GM13977 (cell line): ENCODE data around the gene DRD3.

Experiments used
- DNase-seq: peaks from one replicate; pipeline ENCODE4 v3.0.0; 2012; ENCODE audit warnings: low spot score
- CTCF ChIP-seq: IDR thresholded peaks from 2 replicates; pipeline ENCODE4 v1.5.1; 2012; ENCODE audit warnings: mild to moderate bottlenecking, control low read depth; ENCODE audit not compliant: insufficient read depth; ENCODE audit errors: extremely low read depth, missing control alignments
- in situ Hi-C: fragments of 300-500 bp; cut with MboI; formaldehyde crosslinking; loops from one replicate; pipeline ENCODE4 v1.12.0; 2022; ENCODE audit warnings: low sequenced_read_pairs, low pct_unique_long_range_greater_than_20kb, mixed read lengths, inconsistent platforms; ENCODE audit not compliant: unreplicated experiment

The DRD3 gene

GRCh38 chr3:114186501-114186900 lies 7.6 kb upstream of the DRD3 start:
- DNase-seq, result no peak
- no peak for TF ChIP-seq CTCF
- in situ Hi-C loops, result no loop called here

DNA sequence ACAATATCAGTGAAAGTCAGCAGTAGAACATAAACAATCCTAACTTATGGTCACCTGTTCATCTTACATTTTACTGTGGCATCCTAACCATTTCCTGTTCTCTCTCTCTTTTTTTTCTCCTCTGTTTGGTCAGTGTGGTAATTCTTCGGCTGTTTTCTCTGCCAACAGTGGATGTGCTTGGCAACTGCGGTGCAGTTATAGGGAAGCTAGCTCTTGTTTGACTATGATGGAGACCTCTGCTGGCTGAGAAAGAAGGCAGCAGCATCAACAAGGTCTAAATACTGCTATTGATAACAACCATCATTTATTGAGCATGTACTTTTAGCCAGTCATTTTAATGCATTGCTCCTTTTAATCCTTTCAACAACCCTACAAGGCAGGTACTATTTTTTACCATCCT lies 723 bp upstream of the DRD3 start:
- in situ Hi-C loops, result no loop called here

GRCh38 chr3:114176890-114177289 lies 2.0 kb downstream of the DRD3 start:
- DNase-seq, result no peak
- no peak for TF ChIP-seq CTCF
- in situ Hi-C loops, result no loop called here

More for the DNA sequence above, 723 bp upstream of the DRD3 start:
- no peak for DNase-seq
- peak; percentile 16 for TF ChIP-seq CTCF

GRCh38 chr3:114176487-114176886 lies 2.4 kb downstream of the DRD3 start:
- DNase-seq, result no peak
- in situ Hi-C loops, result no loop called here
- no peak for TF ChIP-seq CTCF

DNA sequence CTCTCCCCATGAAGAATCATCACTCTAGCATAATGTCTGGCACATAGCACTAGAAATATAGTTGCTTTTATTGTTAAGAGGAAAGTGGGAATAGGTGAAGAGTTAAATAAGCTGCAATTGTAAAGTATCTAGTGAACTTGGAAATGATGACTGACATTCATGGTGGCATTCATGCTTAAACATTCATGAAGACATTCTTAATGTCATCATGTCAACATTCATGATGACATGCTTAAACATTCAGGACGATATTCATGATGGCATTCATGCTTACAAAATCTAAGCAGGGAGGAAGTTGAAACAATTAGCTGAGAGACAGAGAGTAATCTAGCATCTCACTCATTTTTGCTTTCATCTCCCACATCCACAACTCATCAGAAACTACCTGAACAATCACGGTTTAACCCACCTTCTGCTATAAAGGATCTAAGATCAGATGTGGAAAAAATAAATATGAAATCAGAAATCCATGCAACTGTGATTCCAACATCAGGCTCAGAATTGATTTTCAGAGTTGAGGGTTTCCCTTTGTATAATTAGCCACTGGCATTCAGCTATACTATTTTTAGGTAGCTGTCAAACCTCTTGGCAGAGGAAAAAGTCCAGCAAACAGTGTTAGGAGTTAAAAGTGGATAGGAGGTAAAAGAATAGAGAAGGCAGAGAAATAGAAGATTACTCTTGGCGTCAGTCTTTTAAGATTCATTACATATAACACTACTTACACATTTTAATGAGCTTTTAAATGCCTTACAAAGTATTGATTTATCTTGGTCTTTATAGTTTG lies 3.5 kb downstream of the DRD3 start:
- in situ Hi-C loops, result no loop called here
- no peak for DNase-seq
- no peak for TF ChIP-seq CTCF

DNA sequence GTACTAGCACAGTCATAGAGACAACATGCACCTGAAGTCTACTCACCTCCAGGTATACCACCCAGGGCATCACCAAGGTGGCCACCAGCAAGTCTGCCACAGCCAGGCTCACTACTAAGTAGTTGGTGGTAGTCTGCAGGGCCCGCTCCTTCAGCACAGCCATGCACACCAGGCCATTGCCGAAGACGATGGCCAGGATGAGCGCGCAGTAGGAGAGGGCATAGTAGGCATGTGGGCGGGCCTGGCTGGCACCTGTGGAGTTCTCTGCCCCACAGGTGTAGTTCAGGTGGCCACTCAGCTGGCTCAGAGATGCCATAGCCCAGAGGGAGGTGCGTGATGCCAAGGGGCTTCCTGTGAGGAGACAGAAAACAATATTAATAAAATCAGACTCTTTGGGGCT lies 7.2 kb downstream of the DRD3 start:
- in situ Hi-C loops, result no loop called here
- no peak for TF ChIP-seq CTCF

DNA sequence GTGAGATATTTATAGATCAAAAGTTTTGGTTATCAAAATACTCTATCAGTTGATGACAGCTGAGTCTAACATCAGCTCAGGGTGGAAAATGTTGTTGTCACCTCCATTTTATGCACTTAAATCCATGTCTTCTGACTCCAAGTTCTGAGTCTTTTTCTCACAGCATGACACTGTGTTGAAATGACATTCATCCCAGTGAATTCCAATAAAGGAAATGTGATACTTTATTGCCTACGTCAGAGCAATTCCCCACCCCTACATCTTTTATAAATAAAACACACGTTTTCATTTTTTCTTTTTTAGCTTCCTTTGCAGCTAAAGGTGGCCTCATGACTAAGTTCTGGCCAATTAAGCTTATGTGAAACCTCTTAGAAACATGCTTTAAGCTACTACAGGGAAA lies 10.7 kb downstream of the DRD3 start:
- in situ Hi-C loops, result no loop called here
- no peak for DNase-seq
- no peak for TF ChIP-seq CTCF

More for the DNA sequence above, 7.2 kb downstream of the DRD3 start:
- no peak for DNase-seq
